Stimulated activated naive CD8-positive, alpha-beta T cell treated with anti-CD3 and anti-CD28 coated beads, Interleukin-15, amount 100 ng/mL, for 72 hours (primary cell): Measurements from ENCODE around the gene ROCK1.
"Not testable (repeated sequence)": the region's sequence is repeated elsewhere in the genome, so short reads cannot be mapped to it uniquely, and the experiment has no call there.

Experiments
- ATAC-seq: fragments of 150-1000 bp; cut with Tn5 transposase; 2 replicates; pipeline ENCODE4 v1.10.0; 2021; ENCODE audit warnings: mild to moderate bottlenecking, moderate library complexity
- DNase-seq, 2 donors: peaks; one replicate each; pipeline ENCODE4 v3.0.0; 2021 to 2022
- H3K27ac Mint-ChIP-seq, 2 donors: one replicate each; pipeline ENCODE4 v1.8.0; 2022; ENCODE audit warnings: mild to moderate bottlenecking in 2 of 2, mixed read lengths in 2 of 2, moderate library complexity in 2 of 2
- H3K27me3 Mint-ChIP-seq: one replicate; pipeline ENCODE4 v1.8.0; 2022; ENCODE audit warnings: mixed read lengths
- H3K4me1 Mint-ChIP-seq: one replicate; pipeline ENCODE4 v1.8.0; 2022; ENCODE audit warnings: mild to moderate bottlenecking, mixed read lengths
- H3K4me3 Mint-ChIP-seq, 2 donors: one replicate each; pipeline ENCODE4 v1.8.0; 2022; ENCODE audit warnings: mild to moderate bottlenecking in 2 of 2, mixed read lengths in 2 of 2, moderate library complexity in 1 of 2
- H3K9me3 Mint-ChIP-seq, 2 donors: one replicate each; pipeline ENCODE4 v1.8.0; 2022; ENCODE audit warnings: mixed read lengths in 2 of 2

ROCK1 gene

DNA sequence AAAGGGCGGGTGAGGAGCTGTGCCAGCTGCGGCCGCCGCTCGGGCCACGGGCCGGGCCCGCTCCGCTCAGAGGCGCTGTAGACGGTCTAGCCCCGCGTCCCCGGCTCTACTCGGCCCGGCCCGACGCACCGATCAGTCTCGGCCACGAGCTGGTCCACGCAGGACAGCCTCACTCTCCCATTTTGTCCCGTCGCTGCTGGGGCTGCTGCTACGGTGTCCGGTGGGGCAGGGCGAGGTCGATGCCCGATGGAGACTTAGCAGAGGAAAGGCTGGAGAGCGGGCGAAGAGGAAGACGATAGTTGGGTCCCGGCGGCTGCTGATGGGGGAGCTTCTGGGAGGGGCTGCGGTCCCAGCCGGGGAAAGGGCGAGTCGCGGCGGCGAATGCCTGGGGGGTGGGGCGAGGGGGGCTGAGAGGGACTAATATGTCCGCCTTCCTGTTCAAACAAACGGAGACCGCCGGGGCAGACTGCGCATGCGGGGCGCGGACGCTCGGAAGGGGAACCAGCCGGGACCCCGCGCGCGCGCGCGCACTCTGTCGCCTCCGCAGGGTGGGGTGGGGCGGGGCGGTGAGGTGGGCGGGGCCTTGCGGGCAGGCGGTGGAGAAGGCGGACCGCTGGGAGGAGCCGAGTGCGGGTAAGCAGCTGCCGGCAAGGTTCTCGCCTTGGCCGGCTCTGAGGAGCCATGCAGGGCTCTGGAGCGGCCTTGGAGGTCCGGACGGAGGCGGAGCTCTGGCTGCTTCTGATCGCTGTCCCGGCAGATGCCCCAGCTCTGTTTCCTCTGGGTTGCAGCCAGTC, at the start of gene ROCK1:
TSS of gene ROCK1 (minus strand) at position 468 of the 794 bp plus-strand sequence. CDS start 903 bp downstream, outside the sequence.
- no peaks in the 10 kb centered on the region for H3K27me3 Mint-ChIP-seq
- peak; percentile 98 for DNase-seq
- H3K27ac Mint-ChIP-seq, result peak within 1 kb of the TSS; percentile 91 to 96
- peak within 1 kb of the TSS in 1 of 2 donors; percentile 98 for H3K4me3 Mint-ChIP-seq
- peak; percentile 86 for ATAC-seq
- H3K4me1 Mint-ChIP-seq, result peaks cover 1% of the 10 kb centered on the region
- no peaks in the 10 kb centered on the region for H3K9me3 Mint-ChIP-seq

DNA sequence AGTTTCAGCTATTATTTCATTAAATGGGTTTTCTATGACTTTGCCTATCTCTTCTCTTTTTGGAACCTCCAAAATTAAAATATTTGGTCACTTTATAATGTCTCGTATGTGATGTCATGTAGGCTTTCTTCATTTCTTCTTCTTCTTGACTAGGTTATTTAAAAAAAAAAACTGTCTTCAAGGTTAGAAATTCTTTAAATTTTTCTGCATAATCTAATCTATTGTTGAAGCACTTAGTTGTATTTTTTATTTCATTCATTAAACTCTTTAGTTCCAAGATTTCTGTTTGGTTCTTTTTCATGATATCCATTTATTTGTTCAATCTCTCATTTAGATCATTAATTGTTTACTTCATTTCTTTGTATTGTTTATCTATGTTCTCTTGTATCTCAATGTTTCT, 43.8 kb upstream of the ROCK1 start:
- H3K27ac Mint-ChIP-seq, result no peak overlapping the region
- no peaks in the 10 kb centered on the region for H3K27me3 Mint-ChIP-seq

DNA sequence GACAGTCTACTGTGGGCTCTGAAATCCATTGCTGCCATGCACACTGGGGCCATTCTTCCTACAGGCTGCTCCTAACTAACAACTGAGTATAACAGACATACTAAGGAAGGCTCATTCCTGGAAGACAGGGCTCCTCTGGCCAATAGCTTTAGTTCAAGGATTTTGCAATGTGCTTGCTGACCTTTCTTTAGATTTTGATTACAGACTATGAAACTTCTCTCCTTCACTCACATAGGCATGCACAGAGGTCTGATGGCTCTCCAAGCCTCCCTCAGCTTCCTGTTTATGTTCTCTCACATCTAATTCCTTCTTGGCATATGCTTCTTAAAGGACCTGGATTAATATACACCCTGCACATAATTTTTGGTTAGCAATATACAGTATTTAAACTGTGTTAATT, 34.4 kb upstream of the ROCK1 start:
- Mint-ChIP-seq H3K27me3 (peaks cover 7% of the 10 kb centered on the region), H3K4me3 (no peak overlapping the region), H3K9me3 (no peaks in the 10 kb centered on the region), H3K27ac (no peak overlapping the region), H3K4me1 (no peaks in the 10 kb centered on the region)
- ATAC-seq, result no peak
- no peak for DNase-seq

More for the DNA sequence above, 43.8 kb upstream of the ROCK1 start:
- no peaks in the 10 kb centered on the region for H3K4me1 Mint-ChIP-seq
- DNase-seq, result no peak
- H3K9me3 Mint-ChIP-seq, result peaks cover 13 to 24% of the 10 kb centered on the region in 2 donors
- no peak overlapping the region for H3K4me3 Mint-ChIP-seq
- ATAC-seq, result no peak

DNA sequence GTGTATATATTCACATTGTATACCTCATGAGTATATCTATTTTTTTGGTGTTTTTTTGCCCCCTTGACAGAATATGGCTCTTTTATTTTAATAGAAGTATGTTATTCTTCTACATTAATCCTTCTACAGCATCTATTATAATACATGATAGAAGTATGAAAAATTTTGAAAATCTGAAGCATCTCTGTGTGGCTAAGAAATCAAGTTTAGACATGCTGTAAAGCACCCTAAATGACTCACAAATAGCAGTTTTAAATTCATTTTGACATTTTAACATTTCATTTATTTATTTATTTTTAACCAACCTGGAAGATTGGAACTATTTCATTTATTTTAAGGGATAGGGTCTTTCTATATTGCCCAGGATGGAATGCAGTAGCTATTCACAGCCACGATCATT, 33.8 kb upstream of the ROCK1 start:
- DNase-seq (no peak), ATAC-seq (no peak)

DNA sequence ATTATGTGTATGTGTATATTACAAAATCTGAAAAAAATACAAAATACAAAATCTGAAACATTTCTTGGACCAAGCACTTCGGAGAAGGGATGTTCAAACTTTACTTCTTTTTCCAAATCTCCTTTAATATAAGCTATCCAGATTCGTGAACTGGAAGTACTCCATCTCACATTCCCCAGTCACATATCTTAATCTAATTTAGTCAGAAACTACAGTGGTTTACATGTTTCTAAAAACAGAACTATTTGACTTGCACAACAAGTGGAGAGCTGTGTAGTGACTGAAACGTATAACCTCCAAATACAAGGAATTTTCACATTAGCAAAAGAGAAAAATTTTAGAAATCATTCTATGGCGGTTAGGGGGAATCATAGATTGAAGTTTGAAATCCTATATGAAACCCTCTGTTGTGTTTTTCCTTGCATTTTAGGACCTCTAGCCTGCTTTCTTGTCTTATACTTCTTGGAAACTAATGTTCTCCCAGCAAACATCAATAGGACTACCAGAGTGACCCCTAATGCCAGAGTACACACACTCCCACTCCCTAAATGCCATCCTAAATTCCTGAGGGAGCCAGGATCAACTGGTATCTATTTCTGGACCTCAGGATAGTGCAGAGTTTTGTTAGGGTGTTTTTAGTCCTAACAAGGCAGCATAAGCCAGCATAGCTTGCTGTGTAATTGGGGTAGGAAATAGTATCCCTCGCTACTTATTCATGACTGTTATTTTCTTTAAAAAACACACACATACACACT, 30.2 kb upstream of the ROCK1 start:
- H3K27me3 Mint-ChIP-seq, result peaks cover 7% of the 10 kb centered on the region
- no peaks in the 10 kb centered on the region for H3K9me3 Mint-ChIP-seq
- H3K4me1 Mint-ChIP-seq, result no peaks in the 10 kb centered on the region
- no peak overlapping the region for H3K27ac Mint-ChIP-seq
- DNase-seq (no peak), ATAC-seq (no peak)
- no peak overlapping the region for H3K4me3 Mint-ChIP-seq

More for the DNA sequence above, 33.8 kb upstream of the ROCK1 start:
- H3K9me3 Mint-ChIP-seq, result no peaks in the 10 kb centered on the region
- H3K4me1 Mint-ChIP-seq, result no peaks in the 10 kb centered on the region
- H3K27me3 Mint-ChIP-seq, result peaks cover 7% of the 10 kb centered on the region
- H3K27ac Mint-ChIP-seq, result no peak overlapping the region
- no peak overlapping the region for H3K4me3 Mint-ChIP-seq

DNA sequence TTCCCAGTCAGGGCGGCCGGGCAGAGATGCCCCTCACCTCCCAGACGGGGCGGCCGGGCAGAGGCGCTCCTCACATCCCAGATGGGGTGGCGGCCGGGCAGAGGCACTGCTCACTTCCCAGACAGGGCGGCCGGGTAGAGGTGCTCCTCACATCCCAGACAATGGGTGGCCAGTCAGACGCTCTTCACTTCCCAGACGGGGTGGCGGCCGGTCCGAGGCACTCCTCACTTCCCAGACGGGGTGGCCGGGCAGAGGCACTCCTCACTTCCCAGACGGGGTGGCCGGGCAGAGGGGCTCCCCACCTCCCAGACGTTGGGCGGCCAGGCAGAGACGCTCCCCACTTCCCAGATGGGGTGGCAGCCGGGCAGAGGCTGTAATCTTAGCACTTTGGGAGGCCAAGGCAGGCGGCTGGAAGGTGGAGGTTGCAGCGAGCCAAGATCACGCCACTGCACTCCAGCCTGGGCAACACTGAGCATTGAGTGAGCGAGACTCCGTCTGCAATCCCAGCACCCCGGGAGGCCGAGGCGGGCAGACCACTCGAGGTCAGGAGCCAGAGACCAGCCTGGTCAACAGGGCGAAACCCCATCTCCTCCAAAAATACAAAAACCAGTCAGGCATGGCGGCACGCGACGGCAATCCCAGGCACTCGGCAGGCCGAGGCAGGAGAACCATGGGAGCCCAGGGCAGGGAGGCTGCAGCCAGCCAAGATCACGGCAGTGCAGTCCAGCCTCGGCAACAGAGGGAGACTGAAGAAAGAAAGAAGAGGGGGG, 26.3 kb upstream of the ROCK1 start:
- not testable (repeated sequence) for H3K27ac Mint-ChIP-seq, H3K4me1 Mint-ChIP-seq, H3K4me3 Mint-ChIP-seq, H3K27me3 Mint-ChIP-seq, DNase-seq, H3K9me3 Mint-ChIP-seq, ATAC-seq

DNA sequence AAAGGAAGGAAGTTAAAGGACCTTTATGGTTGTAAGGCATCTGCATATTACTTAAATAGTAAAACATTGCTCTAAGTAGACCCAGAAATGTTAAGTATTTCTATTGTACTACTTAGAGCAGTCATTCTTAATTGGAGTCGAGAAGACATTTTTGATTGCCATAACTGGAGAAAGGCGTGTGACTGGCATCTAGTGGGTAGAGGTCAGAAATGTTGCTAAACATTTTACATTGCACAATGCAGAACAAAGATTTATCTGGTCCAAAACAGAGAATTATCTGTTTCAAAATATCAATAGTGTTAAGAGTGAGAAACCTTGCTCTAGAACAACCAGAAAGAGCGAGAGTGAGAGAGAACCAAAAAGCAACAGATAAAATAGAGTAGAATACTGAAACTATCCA, 23.3 kb upstream of the ROCK1 start:
- H3K9me3 Mint-ChIP-seq, result no peaks in the 10 kb centered on the region
- H3K4me3 Mint-ChIP-seq, result no peak overlapping the region
- peak; percentile 66 for ATAC-seq
- DNase-seq, result no peak
- H3K27ac Mint-ChIP-seq, result no peak overlapping the region
- no peaks in the 10 kb centered on the region for H3K27me3 Mint-ChIP-seq
- no peaks in the 10 kb centered on the region for H3K4me1 Mint-ChIP-seq

DNA sequence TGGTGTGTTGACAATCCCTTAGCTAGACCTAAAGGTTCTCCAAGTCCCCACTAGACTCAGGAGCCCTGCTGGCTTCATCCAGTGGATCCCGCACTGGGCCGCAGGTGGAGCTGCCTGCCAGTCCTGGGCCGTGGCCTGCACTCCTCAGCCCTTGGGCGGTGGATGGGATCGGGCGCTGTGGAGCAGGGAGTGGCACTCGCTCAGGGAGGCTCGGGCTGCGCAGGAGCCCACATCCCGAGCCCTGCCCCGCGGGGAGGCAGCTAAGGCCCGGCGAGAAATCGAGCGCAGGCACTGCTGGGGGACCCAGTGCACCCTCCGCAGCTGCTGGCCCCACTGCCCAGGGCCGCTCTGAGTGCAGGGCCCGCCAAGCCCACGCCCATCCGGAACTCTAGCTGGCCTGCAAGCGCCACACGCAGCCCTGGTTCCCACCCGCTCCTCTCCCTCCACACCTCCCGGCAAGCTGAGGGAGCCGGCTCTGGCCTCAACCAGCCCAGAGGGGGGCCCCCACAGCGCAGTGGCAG, 20.8 kb upstream of the ROCK1 start:
- Mint-ChIP-seq H3K4me1 (no peaks in the 10 kb centered on the region), H3K27me3 (no peaks in the 10 kb centered on the region), H3K27ac (no peak overlapping the region), H3K4me3 (no peak overlapping the region), H3K9me3 (no peaks in the 10 kb centered on the region)
- ATAC-seq (peak; percentile 46), DNase-seq (no peak)

DNA sequence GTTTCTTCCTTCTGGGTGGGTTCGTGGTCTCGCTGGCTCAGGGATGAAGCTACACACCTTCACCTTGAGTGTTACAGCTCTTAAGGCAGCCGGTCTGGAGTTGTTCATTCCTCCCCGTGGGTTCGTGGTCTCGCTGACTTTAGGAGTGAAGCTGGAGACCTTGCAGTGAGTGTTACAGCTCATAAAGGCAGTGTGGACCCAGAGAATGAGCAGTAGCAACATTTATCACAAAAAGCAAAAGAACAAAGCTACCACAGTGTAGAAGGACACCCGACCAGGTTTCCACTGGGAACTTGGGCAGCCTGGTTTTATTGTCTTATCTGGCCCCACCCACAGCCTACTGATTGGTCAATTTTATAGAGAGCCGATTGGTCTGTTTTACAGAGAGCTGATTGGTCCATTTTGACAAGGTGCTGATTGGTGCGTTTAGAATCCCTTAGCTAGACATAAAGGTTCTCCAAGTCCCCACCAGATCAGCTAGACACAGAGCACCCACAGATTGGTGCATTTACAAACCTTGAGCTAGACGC, 20.1 kb upstream of the ROCK1 start:
- Mint-ChIP-seq H3K4me3 (no peak overlapping the region), H3K9me3 (no peaks in the 10 kb centered on the region), H3K27me3 (no peaks in the 10 kb centered on the region), H3K27ac (no peak overlapping the region), H3K4me1 (no peaks in the 10 kb centered on the region)
- ATAC-seq, result no peak
- no peak for DNase-seq

DNA sequence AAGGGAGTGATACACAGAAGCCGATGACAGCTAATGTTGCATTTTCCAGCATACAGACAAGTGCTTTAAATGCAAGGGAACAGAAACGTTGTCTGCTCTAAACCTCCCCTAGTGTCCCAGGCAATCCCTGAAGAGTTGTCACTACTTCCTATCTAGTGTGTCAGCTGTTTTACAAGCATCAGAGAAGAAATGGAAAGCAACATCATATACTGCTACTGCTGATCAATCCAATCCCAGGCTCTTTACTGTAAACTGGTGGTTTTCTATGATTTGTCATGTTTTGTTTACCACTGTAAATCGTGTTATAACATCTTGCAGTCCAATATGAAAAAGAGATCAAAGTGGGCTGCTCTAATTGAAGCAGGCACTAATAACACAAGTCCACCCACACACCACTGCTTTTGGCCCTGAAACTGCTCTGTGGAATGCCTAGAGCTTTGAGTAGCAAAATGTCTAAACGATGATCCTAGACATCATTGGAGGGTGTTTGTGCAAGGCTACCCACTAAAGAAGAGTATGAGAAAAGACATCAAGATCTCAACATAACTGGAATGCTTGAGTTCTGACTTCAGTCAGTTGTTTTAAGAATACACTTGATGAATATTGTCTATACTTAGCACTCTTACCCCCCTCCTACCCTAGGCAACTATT, 18.1 kb upstream of the ROCK1 start:
- Mint-ChIP-seq H3K4me1 (no peaks in the 10 kb centered on the region), H3K9me3 (no peaks in the 10 kb centered on the region), H3K27me3 (no peaks in the 10 kb centered on the region), H3K4me3 (no peak overlapping the region), H3K27ac (no peak overlapping the region)
- DNase-seq (no peak), ATAC-seq (no peak)

DNA sequence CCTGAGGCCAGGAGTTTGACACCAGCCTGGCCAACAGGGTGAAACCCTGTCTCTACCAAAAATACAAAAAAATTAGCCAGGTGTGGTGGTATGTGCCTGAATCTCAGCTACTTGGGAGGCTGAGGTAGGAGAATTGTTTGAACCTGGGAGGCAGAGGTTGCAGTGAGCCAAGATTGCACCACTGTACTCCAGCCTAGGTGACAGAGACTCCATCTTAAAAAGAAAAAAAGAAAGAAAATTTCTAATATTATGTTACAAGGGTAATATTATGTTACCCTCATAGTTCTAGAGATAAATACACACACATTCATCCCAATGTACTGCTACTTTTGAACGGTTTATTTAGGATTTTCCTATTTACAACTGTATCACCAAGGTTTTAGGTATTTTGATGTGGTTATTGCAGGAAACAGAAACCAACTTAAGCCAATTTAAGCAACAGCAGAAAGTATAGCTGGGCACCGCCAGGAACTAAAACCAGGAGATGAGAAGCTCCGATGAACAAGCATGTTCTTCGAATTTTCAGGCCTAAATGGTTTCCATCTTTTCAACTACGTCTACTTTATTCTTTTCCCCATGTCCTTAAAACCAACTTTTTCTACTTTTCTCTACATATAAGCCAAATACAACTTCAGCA, 11.8 kb upstream of the ROCK1 start:
- no peak for DNase-seq
- Mint-ChIP-seq H3K27me3 (no peaks in the 10 kb centered on the region), H3K4me3 (peak overlapping the region; percentile 2 to 46), H3K27ac (peak overlapping the region in 1 of 2 donors; percentile 84), H3K4me1 (peaks cover 7% of the 10 kb centered on the region), H3K9me3 (no peaks in the 10 kb centered on the region)
- no peak for ATAC-seq

DNA sequence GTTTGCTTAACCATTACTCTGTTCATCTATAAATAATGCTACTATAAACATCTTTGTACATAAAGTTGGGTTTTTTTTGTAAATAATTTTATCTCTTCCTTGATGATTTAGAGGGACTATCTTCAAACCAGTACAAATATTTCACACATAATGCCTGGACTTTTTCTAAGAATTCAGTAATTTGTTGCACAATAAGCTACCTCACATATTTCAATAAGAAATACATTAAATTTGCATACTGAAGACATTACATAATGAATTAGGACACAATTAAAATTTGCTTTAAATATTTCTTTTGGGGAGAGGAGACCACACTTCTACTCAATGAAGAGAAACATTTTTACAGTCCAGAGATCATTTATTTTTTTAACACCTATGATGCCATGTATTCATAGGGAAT, 7.2 kb upstream of the ROCK1 start:
- Mint-ChIP-seq H3K4me1 (peaks cover 5% of the 10 kb centered on the region), H3K27me3 (peaks cover 8% of the 10 kb centered on the region), H3K9me3 (no peaks in the 10 kb centered on the region), H3K4me3 (no peak overlapping the region), H3K27ac (no peak overlapping the region)
- DNase-seq, result no peak
- no peak for ATAC-seq

DNA sequence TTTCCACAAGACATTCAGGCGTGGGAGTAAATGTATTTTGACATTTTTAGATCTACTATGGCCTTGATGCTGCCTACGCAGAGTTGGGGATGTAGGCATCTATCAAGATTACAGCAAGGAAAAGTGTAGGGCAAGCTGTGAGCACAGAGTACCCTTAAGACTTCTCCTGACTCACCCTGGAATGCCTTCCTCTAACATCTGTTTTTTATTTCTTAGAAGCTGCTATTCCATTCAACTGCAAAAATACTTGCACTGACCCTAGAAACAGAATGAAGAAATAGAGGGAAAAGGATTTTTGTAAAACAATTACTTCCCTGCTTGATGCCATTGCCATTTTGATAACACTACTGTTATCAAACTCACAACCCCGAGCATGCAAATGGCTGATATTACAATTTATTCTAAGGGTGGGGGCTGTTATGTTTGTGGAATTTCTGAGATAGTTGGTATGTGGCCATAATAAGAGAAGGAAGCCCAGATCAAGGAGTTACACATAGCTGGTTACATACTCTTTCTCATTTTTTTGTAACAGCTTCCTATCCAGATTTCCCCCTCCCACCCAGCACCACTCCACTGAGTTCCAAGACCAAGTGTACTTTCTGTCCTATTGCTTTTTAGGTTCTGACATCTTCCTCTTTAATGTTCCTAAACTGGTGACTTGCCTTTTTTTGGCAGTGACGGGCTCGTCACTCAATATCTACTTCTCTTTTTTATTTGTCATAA, 6.0 kb upstream of the ROCK1 start:
- DNase-seq (no peak), ATAC-seq (no peak)
- no peak overlapping the region for H3K27ac Mint-ChIP-seq
- peaks cover 8% of the 10 kb centered on the region for H3K27me3 Mint-ChIP-seq
- H3K9me3 Mint-ChIP-seq, result no peaks in the 10 kb centered on the region
- no peak overlapping the region for H3K4me3 Mint-ChIP-seq
- H3K4me1 Mint-ChIP-seq, result no peaks in the 10 kb centered on the region
